T-helper 2 cell (primary cell): ENCODE results near the gene AZU1.

Experiments
- DNase-seq, 5 experiments: peaks; one replicate each; pipeline versions ENCODE4 v3.0.0 to v3.0.0-alpha.2; 2012 to 2022
- total RNA-seq, 2 donors: gene quantifications; one replicate each; lab custom pipeline; 2026; lab: John Stamatoyannopoulos, UW

The AZU1 gene, protein sequence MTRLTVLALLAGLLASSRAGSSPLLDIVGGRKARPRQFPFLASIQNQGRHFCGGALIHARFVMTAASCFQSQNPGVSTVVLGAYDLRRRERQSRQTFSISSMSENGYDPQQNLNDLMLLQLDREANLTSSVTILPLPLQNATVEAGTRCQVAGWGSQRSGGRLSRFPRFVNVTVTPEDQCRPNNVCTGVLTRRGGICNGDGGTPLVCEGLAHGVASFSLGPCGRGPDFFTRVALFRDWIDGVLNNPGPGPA
- total RNA-seq, result 0.88 to 4.1 reads per million in 2 donors

DNA sequence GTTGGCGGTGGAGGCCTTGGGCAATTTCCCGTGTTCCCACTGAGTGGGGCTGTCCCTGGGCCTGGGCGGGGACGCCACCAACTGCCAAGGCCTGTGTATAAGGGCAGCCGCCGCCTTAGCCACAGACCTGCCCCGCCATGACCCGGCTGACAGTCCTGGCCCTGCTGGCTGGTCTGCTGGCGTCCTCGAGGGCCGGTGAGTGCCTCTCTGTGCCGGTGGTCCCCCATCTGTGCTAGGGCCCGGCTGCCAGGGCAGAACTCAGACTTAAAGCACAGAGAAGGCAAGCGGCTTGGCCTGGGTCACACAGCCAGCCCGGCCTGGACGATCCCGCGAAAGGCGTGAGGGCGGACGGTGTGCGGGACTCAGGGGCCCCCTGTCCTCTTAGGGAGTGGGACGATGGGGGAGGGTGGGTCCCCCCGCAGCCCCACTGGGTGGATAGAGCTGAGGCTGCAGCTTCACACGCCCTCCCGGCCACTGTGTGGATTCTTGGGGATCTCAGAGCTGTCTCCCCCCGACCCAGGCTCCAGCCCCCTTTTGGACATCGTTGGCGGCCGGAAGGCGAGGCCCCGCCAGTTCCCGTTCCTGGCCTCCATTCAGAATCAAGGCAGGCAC, at the start of gene AZU1:
AZU1 (plus strand) TSS at position 128 of the 612 bp plus-strand sequence; CDS start at position 138, 10 bp downstream.
- no peak for DNase-seq

DNA sequence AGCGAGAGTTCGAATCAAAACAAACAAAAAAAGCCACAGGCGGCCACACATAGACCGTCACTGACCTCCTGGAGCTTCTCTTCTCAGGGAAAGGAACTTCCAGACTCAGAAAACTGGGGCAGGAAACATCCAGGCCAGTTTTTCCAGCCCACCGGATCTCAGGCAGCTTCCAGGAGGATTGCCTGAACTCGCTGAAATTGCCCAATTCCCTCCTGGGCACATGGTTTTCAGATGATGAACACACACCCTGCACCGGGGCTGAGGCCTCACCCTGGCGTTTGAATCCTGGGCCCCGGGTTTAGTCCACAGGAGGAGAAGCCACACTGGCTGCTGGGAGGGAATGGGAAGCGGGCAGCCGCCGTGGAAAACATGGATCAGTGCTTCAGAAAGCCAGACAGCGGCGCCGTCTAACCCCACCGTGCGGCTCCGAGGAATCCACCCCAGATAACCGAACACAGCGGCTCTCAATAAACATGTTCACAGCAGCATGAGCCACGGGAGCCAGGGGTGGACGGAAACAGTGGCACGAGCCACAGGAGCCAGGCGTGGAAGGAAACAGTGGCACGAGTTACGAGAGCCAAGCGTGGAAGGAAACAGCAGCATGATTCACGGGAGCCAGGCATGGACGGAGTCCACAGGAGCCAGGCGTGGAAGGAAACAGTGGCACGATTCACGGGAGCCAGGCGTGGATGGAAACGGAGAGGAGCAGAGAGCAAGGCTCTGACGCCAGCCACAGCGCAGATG, 48.6 kb upstream of the AZU1 start:
- no peak for DNase-seq

DNA sequence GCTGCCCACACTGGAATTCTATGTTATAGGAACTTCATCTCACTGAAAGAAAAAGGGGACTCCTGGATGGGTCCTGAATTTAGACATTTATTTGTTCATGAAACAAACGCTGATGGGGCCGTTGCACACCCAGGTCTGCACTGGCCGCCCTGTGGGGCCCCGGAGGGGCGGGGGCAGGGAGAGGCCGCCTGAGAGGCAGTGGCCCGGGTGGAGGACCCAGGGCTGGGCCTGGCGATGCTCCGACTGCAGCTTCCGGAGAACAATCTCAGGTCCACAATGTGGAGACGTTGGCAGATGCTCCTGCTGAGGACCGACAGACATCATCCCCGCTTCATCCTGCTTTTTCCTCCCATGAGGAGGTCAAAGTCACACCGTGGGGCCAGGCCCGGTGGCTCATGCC, 46.7 kb upstream of the AZU1 start:
- DNase-seq, result no peak

DNA sequence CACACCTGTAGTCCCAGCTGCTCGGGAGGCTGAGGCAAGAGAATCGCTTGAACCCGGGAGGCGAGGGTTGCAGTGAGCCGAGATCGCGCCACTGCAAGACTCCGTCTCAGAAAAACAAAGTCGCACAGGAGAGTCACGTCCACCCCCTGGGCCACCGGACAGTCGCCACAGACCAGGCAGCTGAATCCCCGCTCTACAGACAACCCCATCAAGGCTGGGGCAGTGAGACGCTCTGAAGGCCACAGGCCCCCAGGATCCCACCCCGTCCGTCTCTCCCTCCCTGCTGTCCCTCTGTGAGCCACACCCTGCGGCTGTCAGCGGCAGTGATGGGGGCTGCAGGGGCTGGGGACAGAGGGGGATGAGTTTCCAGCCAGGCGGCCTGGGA, 45.8 kb upstream of the AZU1 start:
- no peak for DNase-seq

DNA sequence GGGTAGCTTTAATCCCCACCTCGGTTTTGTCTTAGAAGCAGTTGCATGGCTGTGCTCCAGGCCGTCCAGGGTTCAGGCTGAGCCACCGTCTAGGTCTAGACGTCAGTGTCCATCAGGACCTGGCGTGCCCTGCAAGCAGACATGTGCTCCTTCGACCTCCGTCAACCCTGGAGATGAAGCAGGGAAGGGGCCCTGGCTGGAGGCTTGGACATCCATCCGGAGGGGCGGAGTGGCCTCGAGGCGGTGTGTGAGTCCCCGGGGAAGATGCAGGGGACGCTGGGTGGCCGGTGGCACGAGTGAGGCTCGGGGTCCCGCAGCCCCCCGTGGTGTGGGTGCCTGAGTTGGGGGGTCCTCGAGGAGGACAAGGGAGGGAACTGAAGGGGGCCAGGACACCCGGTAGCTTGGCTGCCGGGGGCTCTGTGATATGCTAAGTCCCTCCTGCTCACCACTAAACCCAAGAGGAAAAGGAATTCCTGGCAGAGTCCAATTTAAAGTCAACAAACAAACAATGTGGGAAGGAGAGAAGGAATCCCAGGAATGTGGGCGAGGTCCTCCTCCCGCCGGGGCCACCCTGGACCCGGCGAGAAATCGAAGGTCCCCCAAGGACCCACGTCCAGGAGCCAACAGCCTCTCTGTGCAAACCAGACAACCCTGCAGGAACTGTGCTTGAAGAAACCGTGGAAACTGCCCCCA, 45.3 kb upstream of the AZU1 start:
- no peak for DNase-seq

DNA sequence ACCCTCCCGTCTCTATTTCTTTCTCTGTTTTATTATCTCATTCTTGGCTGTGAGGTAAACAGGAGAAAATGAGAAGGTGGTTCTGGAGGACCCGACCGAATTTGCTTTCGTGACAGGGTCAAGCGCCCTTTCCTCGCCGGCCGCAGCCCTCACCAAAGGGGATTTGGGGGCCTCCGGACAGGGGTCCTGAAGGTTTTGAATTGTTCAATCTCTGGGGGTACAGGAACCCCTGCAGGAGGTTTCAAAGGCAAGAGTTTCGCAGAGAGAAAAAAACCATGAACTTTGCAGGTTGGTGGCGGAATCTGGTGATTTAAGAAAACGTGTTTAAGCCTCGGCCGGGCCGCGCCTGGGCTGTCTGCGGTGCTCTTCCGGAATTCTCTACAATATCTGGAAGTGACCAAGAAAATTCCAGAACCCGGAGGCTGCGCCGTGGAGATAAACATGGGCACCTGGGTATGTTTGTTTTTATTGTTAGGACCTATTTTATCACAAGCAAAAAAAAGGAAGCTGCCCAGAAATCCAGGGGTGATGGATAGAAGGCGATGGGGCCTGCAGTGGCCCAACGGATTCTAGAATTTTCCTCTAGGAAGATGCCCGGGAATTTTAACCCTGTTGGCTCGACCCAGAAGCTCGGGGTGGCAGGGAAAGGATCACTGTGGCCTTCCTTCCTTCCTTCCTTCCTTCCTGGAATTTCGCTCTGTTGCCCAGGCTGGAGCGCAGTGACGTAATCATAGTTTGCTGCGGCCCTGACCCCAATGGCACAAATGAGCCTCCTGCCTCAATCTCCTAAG, 44.6 kb upstream of the AZU1 start:
- DNase-seq, result no peak

DNA sequence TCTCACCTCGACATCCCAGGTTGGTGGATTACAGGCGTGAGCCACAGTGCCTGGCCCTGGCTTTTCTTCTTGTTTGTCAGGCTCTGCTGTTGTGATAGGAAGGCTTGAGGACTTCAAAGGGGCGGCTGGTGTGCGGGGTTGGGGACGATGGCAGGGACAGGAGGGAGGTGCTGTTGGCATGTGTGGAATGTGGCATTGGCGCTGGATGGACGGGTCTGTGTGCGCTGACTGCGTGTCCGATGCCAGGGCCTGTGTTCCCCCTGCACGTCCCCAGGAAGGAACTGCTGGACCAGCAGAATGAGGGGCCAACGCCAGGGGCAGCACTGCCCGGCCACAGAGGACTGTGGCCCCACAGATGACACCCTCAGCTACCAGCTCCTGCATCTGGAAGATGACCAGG, 43.1 kb upstream of the AZU1 start:
- DNase-seq, result no peak

DNA sequence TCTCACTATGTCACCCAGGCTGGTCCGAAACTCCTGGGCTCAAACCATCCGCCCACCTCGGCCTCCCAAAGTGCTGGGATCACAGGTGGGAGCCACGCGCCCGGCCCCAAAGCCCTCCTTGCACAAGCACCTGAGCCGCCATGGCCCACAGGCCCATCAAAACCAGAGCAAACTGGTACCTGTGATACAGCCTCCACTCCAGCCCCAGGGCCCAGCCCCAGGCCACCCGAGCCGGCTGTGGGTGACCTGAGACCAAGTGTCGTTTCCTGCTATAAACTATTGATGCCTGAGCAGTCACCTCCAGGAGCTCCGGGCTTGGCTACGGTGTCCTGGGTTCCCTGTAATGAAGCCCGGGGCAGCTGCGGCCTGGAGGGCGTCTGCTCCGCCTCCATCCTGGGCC, 40.1 kb upstream of the AZU1 start:
- DNase-seq, result no peak

DNA sequence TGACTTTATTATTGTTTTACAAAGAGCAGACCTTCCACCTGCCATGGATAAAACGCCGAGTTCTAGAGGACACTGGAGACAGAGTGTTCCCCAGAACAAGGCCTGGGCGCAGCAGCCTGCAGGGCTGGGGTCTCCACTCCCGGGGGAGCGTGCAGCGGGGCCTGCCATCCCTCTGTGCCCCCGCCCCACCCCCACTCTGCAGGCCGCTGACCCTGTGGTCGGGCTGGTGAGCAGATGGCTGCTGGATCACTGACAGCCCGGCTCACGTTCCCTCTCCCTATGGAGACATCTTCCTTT, 39.0 kb upstream of the AZU1 start:
- no peak for DNase-seq

DNA sequence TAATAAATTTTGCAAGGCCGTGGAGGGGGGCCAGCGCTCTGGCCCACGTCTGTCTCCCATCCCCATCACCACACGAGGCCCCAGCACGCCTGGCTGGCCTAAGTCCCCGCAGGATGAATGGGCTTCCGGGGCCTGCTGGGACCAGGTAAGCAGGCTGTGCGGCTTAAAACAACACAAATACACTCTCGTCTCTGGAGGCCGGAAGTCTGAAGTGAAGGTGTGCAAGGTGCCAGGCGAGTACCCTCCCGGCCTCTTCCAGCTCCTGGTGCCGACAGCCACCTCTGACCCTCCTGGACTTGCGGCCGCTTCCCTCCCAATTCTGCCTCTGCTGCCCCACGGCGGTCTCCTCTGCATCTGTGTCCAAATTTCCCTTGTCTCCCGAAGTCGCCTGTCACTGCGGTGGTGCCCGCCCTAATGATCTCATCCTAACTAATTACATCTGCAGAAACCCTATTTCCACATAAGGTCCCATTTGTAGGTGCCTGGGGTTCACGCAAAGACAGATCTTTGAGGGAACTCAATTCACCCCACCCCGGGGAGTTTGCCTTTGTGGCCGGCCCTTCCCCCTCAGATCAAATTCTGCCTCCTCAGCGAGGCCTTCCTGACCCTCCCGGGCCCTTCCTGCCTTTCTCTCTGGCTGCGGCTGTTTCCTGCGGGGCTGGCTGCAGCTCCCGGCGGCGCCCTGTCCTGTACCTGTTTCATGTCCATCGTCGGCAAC, 38.5 kb upstream of the AZU1 start:
- DNase-seq, result no peak

DNA sequence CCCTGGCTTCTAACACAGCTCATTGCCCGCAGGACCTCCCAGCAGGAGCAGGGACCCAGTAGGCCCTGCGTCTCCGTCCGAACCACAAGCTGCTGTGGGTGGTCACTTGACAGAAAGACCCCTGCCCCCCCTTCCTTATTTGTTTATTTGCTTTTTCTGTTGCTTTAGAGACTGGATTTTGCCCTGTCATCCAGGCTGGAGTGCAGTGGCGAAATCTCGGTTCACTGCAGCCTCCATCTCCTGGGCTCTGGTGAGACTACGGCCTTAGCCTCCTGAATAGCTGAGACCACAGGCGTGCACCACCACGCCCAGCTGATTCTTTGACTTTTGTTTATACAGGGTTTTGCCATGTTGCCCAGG, 38.0 kb upstream of the AZU1 start:
- DNase-seq, result no peak

DNA sequence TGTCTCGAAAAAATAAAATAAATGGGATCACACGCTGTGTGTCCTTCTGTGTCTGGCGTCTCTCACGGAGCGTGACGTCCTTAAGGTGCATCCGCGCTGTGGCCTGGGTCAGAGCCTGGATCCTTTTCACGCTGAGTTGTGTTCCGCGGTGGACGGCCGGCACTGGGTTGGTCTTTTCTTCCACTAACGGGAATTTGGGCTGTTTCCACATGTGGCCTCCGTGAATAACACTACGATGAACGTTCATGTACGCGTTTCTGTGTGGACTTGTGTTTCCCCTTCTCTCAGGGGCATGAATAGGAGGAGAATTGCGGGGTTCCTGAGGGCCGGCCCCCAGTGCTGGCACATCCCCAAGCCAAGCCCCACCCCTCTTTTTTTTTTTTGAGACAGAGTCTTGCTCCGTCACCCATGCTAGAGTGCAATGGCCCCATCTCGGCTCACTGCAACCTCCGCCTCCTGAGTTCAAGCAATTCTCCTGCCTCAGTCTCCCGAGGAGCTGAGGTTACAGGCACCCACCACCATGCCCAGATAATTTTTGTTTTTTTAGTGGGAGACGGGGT, 36.5 kb upstream of the AZU1 start:
- no peak for DNase-seq

DNA sequence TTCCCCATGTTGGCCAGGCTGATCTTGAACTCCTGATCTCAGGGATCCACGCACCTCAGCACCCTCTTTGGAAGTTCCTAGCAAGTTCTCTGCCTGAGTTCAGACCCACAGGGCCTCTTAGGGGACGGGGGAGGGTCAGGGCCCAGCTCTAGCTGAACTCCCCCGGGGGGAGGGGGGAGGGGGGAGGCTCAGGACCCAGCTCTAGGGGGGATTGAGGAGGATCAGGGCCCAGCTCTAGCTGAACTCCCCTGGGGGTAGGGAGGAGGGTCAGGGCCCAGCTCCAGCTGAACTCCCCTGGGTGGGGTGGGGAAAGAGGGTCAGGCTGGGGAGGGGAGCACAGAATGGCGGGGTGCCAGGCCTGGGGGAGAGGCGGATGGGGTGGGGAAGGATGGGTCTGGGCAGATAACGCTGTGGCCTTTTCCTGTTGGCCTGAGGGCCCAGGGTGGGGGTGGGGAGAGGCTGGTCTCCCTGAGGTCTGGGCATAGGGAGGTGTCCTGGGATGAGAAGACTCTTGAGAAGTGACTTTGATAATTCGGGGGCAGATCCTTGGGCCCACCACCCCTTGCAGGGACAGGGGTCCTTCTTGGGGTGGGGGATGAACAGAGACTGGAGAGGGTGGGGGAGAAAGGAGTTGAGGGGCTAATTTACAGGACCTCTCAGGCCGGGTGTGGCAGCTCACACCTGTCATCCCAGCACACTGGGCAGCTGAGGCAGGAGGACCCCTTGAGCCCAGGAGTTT, 35.9 kb upstream of the AZU1 start:
- DNase-seq, result no peak

DNA sequence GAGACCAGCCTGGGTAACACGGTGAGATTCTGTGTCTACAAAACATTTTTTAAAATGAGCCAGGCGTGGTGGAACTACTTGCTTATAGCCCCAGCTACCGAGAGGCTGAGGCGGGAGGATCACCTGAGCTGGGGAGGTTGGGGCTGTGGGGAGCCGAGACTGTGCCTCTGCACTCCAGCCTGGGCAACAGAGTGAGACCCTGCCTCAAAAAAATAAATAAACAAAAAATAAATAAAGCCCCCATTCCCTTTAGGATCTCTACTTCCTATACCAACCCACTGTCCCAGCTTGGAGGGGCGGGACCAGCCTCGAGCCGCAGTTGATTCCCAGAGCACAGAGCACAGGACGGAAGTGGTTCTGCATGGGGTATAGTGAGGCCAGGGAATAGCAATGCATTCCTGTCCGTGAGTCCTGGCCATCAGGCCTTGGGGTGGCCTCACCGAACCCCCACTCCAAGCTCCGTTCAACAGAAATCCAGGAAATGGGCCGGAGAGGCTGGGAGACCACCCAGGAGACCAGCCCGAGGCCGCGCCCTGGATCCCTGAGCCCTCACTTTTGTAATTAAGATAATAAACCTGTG, 35.2 kb upstream of the AZU1 start:
- no peak for DNase-seq

DNA sequence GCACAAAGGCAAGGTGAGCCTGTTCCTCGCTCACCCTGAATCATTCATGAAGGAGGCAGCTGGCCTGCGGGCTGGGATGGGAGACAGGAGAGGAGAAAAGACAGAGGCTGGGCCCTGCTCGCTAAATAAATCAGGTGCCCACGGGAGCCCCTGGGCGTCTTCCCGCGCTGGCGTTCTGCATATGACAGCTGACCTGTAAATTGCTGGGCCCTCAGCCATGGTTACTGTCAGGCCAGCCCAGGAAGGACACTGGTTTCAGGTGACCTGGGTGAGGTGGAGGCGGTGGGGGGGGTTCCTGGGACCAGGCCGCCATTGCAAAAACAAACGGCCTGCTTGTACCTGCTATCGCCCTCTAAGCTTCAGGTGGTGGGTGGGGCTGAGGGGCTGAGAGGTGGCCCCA, 33.8 kb upstream of the AZU1 start:
- no peak for DNase-seq

DNA sequence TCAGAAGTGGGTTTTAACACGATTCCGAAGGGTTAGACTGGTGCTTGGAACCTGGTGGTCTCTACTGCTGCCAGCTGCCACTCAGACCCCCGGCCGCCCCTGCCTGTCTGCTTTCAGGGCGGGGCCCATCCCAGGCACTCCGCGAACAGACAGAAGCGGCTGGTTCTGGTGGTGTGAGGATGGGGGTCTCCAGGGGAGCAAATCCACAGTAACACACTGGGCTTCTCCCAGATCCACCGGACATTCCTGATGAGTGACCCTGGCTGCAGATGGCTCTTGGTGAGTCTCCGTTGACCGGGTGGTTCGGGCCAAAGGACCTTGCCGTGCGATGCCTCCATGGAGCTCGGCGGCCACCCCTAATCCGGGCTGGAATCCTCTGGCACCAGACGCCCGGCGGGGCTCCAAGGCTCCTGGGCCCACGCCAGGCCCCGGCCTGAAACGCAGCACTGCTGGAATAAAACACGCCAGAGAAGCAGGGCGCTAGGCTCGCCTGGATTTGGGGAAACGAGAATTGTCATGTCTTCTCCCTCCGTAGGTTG, 32.5 kb upstream of the AZU1 start:
- no peak for DNase-seq

DNA sequence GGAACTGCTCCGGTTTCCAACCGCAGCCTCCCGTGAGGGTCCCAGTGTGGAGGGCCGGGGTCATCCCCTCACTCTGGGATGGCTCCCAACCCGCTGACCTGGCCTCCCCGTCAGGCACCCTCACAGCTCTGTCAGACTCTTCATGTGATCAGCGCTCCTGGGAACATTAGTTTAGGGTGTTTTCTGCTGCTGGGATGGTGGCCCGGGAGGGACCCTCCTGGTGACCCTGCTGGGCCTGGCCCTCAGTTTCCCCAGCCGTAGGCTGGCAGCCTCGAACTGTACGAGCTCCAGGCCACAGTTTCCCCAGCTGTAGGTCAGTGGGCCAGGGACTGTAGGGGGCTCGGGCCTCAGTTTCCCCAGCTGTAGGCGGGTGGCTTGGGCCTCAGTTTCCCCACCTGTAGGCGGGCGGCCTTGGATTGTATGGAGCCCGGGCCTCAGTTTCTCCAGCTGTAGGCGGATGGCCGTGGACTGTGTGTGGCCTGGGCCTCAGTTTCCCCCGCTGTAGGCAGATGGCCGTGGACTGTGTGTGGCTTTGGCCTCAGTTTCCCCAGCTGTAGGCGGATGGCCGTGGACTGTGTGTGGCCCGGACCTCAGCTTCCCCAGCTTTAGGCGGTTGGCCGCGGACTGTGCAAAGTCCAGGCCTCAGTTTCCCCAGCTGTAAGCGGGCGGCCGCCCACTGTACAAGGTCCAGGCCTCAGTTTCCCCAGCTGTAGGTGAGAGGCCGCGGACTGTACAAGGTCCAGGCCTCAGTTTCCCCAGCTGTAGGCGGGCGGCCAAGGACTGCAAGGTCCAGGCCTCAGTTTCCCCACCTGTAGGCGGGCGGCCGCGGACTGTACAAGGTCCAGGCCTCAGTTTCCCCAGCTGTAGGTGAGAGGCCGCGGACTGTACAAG, 31.7 kb upstream of the AZU1 start:
- no peak for DNase-seq

DNA sequence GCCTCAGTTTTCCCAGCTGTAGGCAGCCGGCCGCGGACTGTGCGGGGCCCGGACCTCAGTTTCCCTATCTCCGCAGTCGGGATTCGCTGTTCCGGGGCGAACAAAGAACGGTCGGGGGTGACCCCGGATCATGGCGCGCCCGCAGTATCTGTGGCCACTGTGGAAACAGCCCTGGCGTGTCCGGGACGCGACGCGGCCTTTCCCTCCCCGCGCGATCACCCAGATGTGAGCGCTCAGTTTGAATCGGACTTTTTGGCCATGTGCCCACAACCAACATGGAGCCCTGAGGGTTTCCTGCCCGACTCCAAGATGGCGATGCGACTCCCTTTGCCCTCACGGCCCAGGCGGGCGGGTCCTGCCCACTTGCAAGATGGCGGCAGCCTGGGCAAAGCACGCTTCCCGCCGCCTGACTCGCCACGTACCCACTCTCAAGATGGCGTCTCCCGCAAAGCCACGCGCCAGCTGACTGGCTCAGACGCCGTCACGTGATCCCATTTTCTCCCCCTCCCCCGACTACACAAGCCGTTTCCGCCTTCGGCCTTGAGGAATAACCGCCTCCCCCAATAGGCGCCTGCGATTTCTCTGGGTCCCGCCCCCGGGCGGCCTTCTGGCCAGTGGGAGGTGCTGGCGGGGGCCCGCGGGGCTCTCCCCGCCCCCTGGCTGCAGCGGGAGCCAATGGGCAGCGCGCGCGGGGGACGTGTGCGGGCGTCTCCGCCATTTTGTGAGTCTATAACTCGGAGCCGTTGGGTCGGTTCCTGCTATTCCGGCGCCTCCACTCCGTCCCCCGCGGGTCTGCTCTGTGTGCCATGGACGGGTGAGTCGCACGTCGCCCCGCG, 30.7 kb upstream of the AZU1 start, which contains the start of gene PTBP1:
PTBP1 (plus strand) TSS at position 761 of the 836 bp plus-strand sequence; CDS start at position 807, 46 bp downstream.
- peak; percentile 97 to 100 (median 100) for DNase-seq
